AG09309 (cell line): ENCODE data around the gene ADRB2.

Source experiments
- DNase-seq: peaks from one replicate; pipeline ENCODE4 v3.0.0-alpha.2; 2010; ENCODE audit warnings: low read depth
- H3K4me3 ChIP-seq: 2 replicates; pipeline ENCODE4 v1.5.1; 2011; ENCODE audit warnings: mild to moderate bottlenecking, low read depth, low read length, moderate library complexity; ENCODE audit not compliant: control insufficient read depth
- CTCF ChIP-seq: IDR thresholded peaks from 2 replicates; pipeline ENCODE4 v1.5.1; 2011; ENCODE audit warnings: mild to moderate bottlenecking, low read depth, low read length, inconsistent platforms; ENCODE audit not compliant: insufficient read depth, control insufficient read depth; ENCODE audit errors: missing control alignments

The ADRB2 gene

DNA sequence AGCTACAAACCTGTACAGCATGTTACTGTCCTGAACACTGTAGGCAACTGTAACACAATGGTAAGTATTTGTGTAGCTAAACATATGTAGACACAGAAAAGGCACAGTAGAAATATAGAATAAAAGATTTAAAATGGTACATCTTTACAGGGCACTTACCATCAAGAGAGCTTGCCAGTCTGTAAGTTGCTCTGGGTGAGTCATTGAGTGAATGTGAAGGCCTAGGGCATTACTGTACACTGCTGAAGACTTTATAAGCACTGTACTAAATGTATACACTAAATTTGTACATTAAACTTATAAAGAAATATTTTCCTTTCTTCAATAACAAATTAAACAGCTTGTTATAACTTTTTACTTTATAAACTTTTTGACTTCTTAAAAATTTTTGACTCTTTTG, 20.5 kb downstream of the ADRB2 start:
- no peak for DNase-seq
- no peak overlapping the region for H3K4me3 ChIP-seq
- TF ChIP-seq CTCF, result no peak

- H3K4me3 ChIP-seq, result no peak overlapping the region
- DNase-seq, result no peak
- TF ChIP-seq CTCF, result no peak
These were observed 21.0 kb downstream of the ADRB2 start for GRCh38 chr5:148847456-148847855.

GRCh38 chr5:148848393-148849031, 22.1 kb downstream of the ADRB2 start:
- no peak for DNase-seq
- TF ChIP-seq CTCF, result no peak

GRCh38 chr5:148849461-148849860, 23.1 kb downstream of the ADRB2 start:
- H3K4me3 ChIP-seq, result no peak overlapping the region
- DNase-seq, result no peak
- no peak for TF ChIP-seq CTCF

More at GRCh38 chr5:148848393-148849031, 22.1 kb downstream of the ADRB2 start:
- H3K4me3 ChIP-seq, result no peak overlapping the region

DNA sequence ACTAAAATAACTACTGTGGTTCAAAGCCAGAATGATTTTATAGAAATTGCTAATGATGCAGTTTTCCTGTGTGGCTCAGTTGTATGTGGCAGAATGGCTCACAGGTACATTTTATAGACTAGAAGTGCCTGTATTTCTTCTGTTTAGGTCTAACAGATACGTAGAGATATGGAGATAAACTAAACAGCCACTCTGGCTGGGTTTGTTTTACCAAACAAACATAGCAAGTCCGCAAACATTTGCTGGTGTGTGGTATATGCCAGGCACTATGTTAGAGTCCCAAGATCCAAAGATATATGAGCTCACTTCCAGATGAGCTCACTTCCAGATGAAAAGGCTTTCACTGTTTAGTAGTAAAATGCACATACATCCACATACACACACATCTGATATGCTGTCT, 24.4 kb downstream of the ADRB2 start:
- DNase-seq, result no peak
- no peak for TF ChIP-seq CTCF
- no peak overlapping the region for H3K4me3 ChIP-seq

DNA sequence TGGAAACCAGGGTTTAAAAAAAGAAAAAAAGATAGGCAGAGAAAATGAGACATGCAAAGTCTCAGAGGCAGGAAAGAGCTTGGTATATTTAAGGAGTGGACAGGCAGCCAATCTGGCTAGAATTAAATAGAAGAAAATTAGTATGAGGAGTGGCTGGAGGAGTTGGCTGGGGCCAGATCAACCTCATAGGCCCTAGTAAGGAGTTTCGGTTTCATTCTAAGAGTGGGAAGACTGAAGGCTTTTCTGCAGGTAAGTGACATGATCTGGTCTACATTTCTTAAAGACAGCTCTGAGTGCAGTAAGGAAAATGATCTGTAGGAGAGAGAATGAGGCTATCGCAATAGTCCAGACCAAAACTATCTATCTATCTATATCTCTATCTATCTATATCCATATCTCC, 27.5 kb downstream of the ADRB2 start:
- no peak overlapping the region for H3K4me3 ChIP-seq
- TF ChIP-seq CTCF, result no peak
- no peak for DNase-seq

GRCh38 chr5:148855249-148856008, 29.0 kb downstream of the ADRB2 start:
- DNase-seq, result no peak

More at GRCh38 chr5:148855249-148856008, 29.0 kb downstream of the ADRB2 start:
- H3K4me3 ChIP-seq, result no peak overlapping the region
- TF ChIP-seq CTCF, result no peak
